ENCODE measurements around the gene UNC13A.
A peak's percentile ranks its signal among the peaks of the same experiment; 100 is the strongest.

The UNC13A gene

GRCh38 chr19:17706750-17707181 is 18.6 kb upstream of the UNC13A start:
- DNase-seq (ENCODE audit: low read depth, low spot score): no peak

GRCh38 chr19:17703824-17704463 is 15.8 kb upstream of the UNC13A start:
- peak; percentile 43 for DNase-seq (ENCODE audit: low read depth, low spot score)

- no peak for DNase-seq (ENCODE audit: low read depth, low spot score)
Observed at GRCh38 chr19:17695198-17695597, 7.0 kb upstream of the UNC13A start.

GRCh38 chr19:17692566-17692965 is 4.4 kb upstream of the UNC13A start:
- no peak for DNase-seq (ENCODE audit: low read depth, low spot score)

GRCh38 chr19:17688853-17689595 is 870 bp upstream of the UNC13A start:
- DNase-seq (ENCODE audit: low read depth, low spot score): no peak

GRCh38 chr19:17687141-17687856 is 855 bp downstream of the UNC13A start:
- no peak for DNase-seq (ENCODE audit: low read depth, low spot score)

- no peak for DNase-seq (ENCODE audit: low read depth, low spot score)
Observed at GRCh38 chr19:17686592-17687024, 1.5 kb downstream of the UNC13A start.

GRCh38 chr19:17686023-17686521 is 2.1 kb downstream of the UNC13A start:
- DNase-seq (ENCODE audit: low read depth, low spot score): no peak

- no peak for DNase-seq (ENCODE audit: low read depth, low spot score)
Observed at GRCh38 chr19:17685451-17686022, 2.6 kb downstream of the UNC13A start.

GRCh38 chr19:17684256-17684655 is 3.9 kb downstream of the UNC13A start:
- no peak for DNase-seq (ENCODE audit: low read depth, low spot score)

GRCh38 chr19:17683078-17683477 is 5.1 kb downstream of the UNC13A start:
- DNase-seq (ENCODE audit: low read depth, low spot score): no peak

GRCh38 chr19:17682273-17682672 is 5.9 kb downstream of the UNC13A start:
- no peak for DNase-seq (ENCODE audit: low read depth, low spot score)

- no peak for DNase-seq (ENCODE audit: low read depth, low spot score)
Observed at GRCh38 chr19:17681505-17682125, 6.5 kb downstream of the UNC13A start.

GRCh38 chr19:17680230-17680722 is 7.9 kb downstream of the UNC13A start:
- DNase-seq (ENCODE audit: low read depth, low spot score): no peak

- no peak for DNase-seq (ENCODE audit: low read depth, low spot score)
Observed at GRCh38 chr19:17679526-17680229, 8.5 kb downstream of the UNC13A start.

- DNase-seq (ENCODE audit: low read depth, low spot score): no peak
Observed at GRCh38 chr19:17678836-17679235, 9.3 kb downstream of the UNC13A start.

- no peak for DNase-seq (ENCODE audit: low read depth, low spot score)
Observed at GRCh38 chr19:17677002-17677401, 11.2 kb downstream of the UNC13A start.

GRCh38 chr19:17676295-17676694 is 11.9 kb downstream of the UNC13A start:
- no peak for DNase-seq (ENCODE audit: low read depth, low spot score)

GRCh38 chr19:17673937-17674799 is 14.0 kb downstream of the UNC13A start:
- no peak for DNase-seq (ENCODE audit: low read depth, low spot score)

- no peak for DNase-seq (ENCODE audit: low read depth, low spot score)
Observed at GRCh38 chr19:17671906-17672305, 16.2 kb downstream of the UNC13A start.
